Dermis microvascular lymphatic vessel endothelial cell (primary cell): ENCODE data around the gene ITPKB. TPM values are rescaled to one million over a fixed set of nuclear protein-coding genes. Genes with fewer than 3 reads are reported as not detected.
"Not testable (repeated sequence)": the region's sequence is repeated elsewhere in the genome, so short reads cannot be mapped to it uniquely, and the experiment has no call there.

ENCODE experiments used
- DNase-seq, 2 donors: peaks; one replicate each; pipeline versions ENCODE4 v3.0.0 to v3.0.0-alpha.2; 2010; ENCODE audit warnings: low read depth in 2 of 2
- total RNA-seq: library from RNA; depleted of rRNA; stranded (reverse); fragments of >200 nt; gene quantifications from 2 replicates; pipeline ENCODE4 v1.2.1, GENCODE V29; 2014

ITPKB gene
- 23.6 and 31.6 TPM in 2 replicates for total RNA-seq

DNA sequence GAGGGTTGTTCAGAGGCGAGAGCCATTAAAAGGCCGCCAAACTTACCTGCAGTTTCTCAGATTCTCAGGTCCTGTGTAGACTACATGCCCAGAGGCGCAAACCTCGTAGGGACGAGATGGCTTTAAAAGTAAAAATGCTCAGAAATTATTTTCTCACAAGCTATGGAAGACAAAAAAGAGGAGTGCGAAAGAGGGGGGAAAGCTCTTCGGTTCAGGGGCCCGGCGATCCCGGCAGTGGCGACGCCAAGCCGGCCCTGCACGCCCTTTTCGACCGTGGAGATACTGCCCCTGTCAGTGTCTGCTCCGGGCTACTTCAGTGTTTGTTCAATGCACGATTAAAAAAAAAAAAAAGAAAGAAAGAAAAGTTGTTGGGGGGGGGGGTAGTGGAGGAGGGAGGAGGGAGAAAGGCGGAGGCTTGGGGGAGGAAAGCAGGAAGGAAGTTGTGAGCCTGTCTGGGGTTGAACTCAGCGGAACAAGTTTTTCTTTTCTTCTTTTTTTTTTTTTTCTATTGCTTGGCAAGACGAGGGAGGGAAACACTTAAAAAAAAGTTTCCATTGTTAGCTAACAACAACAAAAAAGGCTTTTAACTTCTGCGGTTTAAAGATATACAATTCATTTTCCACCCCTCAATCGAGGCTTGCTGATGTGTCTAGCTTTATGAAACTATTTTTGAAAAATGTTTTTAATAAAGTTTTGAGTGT lies at the start of gene ITPKB:
Gene ITPKB, minus strand, starts transcription at position 288 of the 701 bp plus-strand sequence. CDS start 1,824 bp downstream, outside the sequence.
- peak in 1 of 2 donors; percentile 88 for DNase-seq

DNA sequence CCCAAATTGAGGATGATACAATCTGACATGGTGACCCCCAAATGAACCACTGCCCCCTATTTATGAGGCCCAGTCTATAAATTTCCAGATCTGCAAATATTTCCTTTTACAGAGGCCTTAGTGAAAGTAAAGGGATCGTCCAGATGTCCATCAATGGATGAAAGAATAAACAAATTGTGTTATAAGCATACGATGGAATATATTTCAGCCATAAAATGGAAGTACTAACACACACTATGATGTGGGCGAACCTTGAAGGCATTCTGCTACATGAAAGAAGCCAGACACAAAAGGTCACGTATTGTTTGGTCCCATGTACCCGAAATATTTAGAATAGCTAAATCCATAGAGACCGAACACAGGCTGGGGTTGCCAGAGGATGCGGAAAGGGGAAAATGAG lies 48.6 kb upstream of the ITPKB start:
- no peak for DNase-seq

DNA sequence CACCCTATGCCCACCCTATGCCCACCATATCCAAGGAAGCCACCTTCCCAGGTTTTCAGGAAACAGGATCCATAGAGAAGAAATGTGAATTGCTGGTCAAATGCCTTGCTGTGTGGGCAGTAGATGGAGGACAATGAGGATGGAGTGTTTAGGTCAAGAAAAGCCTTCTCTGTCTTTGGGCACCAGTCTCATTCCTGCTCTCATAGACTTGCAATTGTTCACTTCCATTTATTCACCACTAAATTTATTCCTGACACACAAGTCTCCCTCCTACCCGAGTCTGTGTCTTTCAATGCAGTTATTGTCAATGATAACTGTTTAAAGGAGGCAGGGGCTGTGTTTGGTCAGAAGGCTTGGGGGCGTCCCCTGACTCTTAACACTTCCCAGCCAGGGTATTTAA lies 48.0 kb upstream of the ITPKB start:
- DNase-seq: no peak

DNA sequence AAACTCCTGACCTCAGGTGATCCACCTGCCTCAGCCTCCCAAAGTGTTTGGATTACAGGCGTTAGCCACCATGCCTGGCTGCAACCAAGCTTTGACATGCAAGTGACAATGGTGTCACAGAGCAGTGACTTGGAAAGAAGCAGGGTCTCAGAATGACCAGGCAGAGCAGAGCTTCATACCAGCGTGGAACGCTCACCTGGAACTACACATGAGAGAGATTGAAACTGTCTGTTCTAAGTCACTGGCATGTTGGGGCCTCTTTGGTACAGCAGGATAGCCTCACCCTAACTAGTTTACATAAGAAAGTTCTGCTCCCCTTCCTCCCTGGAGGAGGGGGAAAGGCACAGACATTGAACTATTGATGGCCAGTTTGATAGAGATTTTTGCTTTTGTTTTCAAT lies 47.5 kb upstream of the ITPKB start:
- DNase-seq: no peak

DNA sequence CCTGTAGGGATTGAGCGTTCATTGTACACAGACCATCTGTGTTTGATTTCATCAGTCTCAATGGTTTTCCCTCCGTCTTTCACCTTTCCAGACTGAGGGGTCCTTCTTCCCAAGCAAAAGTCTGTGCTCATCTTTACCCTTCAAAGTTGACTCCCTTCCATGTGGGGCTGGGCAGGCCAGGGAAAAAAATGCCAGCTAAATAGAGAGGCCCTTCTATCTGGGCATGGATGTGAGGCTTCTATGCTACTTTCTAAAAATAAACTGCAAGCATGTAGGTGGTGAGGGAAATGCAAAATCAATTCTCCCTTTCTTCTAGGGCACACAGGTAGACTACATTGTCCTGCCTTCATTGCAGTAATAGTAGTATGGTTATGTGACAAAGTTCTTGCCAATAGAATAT lies 46.7 kb upstream of the ITPKB start:
- no peak for DNase-seq

DNA sequence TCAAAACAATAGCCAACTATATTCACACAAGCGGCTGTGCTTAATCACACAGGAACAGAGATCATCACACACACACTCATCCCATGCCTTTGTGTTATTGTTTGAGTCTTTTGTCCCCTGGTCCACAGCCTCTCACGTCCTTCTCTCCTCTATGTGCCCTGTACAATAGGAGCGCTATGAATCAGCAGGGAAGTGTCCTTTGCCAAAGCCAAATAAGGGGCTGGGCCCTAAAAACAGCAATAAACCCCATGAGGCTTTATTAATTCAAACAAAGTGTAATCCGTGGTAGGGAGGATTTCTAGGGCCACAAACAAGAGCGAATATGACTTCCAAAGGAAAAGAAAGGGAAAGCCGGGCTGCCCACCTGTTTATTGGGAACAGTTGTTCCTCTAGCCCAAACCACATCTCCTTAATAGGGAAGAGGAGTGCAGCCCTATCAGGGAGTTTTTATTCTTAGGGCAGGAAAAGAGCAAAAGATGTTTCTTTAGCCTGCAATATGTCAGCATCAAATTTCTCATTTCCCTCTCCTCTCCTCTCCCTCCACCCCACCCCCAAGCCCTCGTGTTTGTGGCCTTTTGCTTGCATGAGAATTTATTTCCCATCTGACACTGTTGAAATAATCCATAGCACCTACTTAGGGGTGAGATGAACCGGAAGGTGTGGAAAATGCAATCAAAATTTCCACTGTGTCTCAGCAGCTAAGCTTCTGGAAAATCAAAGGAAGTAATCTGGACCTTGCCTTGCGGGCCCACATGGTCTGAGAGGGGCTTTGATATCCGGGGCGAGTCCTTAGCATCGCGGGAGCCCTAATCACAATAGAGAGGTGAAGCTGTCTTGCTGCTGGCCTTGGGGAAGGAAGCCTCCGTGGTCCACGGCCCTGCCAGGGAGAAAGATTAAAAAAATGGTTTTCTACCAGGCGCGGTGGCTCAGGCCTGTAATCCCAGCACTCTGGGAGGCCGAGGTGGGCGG lies 45.3 kb upstream of the ITPKB start:
- DNase-seq: peak; percentile 92 to 97

DNA sequence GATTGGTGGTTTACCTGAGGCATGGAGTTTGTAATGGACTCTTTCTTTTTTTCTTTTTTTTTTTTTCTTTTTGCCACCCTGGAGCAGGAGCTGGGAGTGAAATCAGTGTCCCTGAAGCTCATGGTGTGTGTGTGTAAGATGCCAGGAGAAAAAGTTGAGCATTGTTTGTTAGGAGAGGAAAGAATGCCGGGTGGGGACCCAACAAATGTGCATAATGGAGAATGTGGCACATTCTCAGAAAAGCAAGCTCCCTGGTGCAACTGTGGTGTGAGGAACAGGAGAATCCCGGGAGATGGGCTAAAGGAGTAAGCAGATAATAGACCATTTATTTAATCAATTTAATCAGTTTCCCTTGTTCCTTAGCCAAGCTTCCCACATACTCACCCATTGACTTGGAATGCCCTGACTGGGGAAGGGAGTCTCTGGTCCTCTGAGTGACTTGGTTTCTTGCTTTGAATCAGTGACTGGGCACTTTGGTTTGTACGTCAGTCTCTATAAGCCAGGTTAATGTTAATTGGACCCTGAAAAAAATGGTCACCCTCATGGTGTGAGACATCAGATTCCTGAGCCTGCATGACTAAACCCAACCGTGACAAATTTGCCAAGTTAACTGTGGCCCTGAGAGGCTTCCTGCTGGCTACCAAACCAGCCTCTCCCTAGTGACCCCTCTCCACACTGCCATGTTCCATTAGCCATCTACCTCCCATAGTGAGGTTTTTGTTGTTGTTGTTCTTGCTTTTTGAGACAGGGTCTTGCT lies 43.9 kb upstream of the ITPKB start:
- DNase-seq: peak in 1 of 2 donors; percentile 18

DNA sequence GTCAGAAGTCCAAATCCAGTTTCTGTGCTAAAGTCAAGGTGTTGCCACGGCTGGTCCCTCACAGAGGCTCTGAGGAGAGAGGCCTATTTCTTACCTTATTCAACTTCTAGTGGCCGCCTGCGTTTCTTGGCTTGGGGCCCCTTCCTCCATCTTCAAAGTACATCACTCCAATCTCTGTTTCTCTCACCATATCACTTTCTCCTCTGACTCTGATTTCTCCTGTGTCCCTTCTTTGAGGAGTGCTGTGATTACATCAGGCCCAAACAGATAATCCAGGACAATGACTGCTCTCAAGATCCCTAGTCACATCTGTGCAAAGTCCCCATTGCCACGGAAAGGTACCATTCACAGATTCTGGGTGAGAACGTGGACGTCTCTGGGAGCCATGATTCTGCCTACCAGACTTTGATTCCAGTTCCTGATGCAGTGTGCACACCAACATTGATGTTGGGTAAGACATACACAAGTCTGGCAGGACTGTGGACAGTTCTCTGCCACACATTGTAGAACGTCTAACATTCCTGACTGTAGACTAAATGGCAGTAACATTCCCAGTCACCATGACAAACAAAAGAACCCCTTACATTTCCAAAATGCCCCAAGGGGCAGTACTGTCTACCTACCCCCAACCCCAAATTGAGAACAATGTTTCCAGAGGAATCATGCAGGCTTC lies 43.0 kb upstream of the ITPKB start:
- DNase-seq: no peak

DNA sequence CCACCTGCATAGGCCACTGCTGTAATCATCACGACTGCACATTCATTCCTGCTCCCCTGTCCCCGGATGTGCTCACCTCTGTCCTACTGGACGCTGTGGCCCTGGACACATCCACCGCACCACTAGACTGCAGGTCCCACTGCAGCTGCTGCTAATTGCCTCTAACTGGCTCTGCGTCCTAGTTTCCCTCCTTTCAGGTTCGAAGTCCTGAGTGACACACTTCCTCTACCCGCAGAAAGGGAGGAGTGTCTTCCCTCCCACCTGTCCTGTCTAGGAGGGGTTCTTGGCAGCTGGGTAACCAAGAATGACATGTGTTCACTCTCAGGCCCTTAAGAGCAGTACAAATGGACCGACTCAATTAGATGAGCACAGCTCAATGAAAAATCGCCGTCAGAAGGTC lies 40.5 kb upstream of the ITPKB start:
- peak in 1 of 2 donors; percentile 11 for DNase-seq

DNA sequence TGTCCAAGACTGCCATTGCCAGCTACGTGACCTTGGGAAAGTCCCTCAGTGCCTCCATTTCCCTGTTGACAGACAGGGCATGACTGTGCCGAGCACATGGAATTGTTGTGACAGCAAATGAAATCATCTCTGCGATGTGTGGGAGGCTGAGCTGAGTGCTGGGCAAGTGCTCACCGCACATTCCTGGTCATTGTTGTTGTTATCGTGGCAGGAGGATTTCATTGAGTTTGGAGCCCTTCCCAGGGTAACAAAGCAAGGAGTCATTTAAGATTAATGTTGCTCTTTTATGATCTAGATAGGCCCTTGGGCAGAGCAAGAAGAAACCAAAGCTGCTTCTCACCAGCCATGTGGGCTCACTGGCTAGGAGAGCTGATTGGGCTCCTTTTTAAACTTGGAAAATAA lies 39.6 kb upstream of the ITPKB start:
- peak; percentile 84 to 96 for DNase-seq

DNA sequence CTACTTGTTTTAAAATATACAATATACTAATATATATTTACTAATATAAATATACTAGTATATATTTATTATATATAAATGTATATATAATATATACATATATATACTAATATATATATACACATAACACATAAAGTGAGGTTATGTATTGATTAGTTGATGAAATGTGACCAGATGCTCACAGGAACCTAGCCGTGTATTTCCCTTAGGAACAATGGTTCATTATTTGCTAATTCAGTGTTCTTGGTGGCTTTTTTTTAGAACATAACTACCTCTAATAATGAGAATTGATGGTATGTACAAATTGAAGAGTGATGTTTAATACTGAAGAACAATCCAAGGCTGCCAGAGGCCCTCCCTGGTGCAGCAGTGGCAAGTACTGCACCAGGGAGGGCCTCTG lies 37.9 kb upstream of the ITPKB start:
- no peak for DNase-seq

DNA sequence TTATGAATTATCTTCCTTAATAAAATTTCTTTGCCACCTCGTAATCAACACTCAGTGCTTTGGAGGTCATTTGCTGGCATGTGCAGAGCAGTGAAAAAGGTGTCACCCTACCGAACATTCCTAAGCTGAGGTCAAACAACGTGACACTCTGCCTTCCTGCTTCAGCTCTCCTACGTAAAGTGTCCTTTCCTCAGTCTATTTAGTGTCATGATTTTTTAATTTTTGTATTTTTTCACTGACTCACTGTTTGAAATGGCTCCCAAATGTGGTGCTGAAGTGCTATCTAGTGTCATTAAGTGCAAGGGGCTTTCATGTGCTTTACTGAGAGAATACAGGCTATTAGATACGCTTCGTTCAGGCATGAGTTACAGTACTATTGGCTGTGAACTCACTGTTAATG lies 37.0 kb upstream of the ITPKB start:
- DNase-seq: peak; percentile 16 to 63

DNA sequence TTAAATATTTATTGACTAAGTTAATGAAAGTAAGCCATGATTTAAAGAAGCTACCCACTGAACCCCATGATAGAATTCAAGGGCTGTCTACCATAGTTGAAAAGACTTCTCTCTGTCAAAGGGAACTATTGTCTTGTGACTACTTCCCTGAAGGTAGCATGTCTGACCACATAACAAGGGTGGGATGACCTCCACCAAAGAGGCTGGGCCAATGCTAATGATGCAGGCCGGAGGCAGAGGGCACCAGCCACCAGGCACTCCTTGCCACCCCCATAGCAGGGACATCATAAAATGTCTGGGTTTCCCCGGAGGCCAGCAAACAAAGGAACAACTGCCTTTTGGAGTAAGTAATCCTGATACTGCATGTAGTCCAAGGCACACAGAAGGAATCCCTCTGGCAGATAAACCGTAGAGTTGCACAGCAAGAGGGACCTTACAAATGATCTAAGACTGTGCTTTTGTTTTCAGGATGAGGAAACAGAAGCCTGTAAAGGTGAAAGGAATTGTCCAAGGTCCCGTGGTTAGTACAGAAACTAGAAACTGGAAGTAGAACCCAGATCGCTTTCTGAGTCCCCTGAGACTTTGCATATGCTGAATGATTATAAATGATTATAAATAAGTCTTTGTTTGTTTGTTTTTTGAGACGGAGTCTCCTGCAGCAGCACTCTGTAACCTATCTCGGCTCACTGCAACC lies 33.5 kb upstream of the ITPKB start:
- DNase-seq: no peak

DNA sequence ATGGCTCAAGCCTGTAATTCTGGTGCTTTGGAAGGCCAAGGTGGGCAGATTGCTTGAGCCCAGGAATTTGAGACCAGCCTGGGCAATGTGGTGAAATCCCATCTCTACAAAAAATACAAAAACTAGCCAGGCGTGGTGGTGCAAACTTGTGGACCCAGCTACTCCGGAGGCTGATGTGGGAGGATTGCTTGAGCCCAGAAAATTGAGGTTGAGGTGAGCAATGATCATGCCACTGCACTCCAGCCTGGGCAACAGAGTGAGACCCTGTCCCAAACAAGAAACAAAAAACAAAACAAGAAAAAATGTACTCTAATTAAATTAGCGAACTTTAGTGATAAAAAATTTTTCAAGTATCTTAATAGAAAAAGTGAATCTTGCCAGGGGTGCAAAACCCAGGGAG lies 28.1 kb upstream of the ITPKB start:
- DNase-seq: not testable (repeated sequence)

DNA sequence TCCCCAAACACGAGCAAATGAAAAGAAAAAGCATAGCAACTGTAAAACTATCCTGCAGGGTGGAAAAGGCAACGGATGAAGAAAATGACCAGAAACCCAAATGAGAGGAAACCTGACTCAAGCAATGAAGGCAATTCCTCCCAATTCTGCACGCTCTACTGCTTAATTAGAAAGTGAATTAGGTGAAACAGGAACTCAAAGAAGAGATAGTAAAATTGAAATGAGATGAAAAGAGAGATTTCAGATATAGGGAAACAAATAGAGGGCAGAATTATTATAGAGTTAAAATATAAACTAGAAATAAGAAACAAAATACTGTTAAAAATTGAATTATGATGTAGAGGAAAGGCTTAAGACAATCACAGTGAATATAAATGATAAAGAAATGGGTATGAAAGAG lies 27.5 kb upstream of the ITPKB start:
- no peak for DNase-seq

DNA sequence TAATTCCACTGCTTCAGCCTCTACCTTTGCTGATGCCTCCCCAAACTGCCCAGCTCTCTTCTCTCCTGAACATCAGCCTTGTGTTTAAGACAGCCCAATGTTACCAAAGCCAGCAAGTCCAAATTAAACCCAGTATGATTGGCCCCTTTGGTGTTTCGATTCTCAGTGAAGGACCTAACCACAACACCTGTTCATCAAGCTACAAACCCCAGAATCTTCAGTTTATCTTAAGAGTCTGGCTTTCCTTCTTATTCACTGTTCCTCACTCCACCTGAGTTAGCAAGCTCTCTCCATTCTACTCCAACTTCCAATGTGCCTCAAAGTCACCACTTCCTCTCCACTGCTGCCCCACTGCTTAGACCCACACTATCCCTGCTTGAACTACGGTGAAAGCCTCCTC lies 25.5 kb upstream of the ITPKB start:
- DNase-seq: no peak

DNA sequence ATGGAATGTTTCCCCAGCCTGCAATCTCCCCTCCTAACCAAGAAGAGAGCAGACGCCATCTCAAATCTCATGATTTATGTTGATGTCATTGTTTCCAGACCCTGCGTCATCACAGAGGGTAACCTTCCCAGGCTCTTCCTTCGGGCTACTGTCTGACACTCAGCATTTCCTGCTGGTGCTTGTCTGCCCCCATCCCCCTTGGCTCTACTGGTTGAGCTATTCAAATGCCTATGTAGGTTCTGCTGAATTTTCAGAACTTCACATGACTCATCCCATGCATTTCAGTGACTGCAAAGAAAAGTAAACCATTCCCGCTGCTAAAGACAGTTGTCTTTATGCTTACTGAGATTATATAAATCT lies 24.8 kb upstream of the ITPKB start:
- DNase-seq: peak; percentile 68 to 74

DNA sequence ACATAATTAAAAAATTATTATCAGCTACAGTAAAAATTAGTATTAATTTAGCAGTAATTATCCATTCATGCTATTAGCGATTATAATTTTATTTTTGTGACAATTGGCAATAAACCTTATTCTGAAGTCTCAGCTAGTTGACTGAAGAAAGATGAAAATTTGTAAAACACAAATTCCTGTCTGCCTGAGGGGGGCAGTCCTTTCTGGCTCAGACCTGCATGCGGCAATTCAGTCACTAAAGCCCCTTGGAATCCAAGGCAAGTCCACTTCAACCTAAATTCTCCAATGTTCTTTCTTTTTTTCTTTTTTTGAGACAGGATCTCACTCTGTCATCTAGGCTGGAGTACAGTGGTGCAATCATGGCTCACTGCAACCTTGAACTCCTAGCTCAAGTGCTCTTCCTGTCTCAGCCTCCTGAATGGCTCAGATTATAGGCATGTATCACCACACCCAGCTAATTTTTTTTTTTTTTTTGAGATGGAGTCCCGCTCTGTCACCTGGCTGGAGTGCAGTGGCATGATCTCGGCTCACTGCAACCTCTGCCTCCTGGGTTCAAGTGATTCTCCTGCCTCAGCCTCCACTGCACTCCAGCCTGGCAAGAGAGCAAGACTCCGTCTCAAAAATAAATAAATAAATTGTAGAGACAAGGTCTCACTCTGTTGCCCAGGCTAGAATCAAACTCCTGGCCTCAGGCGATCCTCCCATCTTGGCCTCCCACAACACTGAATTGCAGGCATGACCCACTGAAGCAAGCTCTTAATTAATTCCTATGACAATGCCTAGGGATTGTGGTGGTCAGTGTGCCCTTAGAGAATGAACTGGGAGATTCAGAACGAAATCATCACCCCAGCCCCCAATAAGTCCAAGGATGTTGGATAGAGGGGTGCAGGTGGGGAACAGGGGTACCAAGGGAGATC lies 24.2 kb upstream of the ITPKB start:
- no peak for DNase-seq

DNA sequence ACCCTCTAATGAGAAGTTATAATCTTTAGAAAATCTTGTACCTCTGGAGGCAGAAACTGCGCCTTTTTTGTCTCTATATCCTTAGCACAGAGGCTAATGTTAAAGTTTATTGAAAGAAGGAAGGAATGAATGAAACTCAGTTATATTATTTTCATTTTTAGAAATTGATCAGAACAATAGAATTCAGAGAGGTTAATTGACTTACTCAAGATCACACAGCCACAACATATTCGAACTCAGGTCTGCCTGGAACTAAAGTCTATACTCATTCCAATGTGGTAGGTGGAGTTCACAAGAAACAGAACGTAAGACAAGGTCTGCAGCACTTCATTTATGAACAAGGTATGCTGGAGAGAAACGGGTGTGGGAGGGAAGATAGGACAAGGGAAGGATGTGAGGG lies 23.0 kb upstream of the ITPKB start:
- no peak for DNase-seq

DNA sequence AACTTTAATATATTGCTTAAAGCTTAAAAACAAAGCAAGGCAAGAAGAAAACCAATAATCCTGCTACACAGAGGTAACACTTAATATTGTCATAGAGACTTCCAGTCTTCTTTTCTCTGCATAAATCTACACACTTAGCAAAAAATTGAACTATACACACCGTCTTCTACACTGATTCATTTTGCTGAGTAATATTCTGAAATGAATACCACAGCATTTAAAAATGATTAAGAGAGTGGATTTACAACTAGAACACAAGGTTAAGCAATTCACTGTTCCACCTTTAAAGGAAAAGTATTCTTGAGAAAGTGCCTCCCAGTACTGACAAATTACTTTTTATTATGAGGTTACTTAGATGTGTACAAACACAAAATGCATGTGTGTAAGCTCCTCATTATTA lies 22.2 kb upstream of the ITPKB start:
- DNase-seq: no peak
